Activated CD8-positive, alpha-beta memory T cell treated with anti-CD3 and anti-CD28 coated beads, Interleukin-2, amount 10 ng/mL, durations not matched to agents 7 days and 5 days (primary cell): Measurements from ENCODE around the gene ABRAXAS1. TPM values are rescaled to one million over a fixed set of nuclear protein-coding genes. Genes with fewer than 3 reads are reported as not detected.
A peak's percentile ranks its signal among the peaks of the same experiment; 100 is the strongest.

Source experiments
- ATAC-seq: fragments of 150-1000 bp; cut with Tn5 transposase; one replicate; pipeline ENCODE4 v1.10.0; 2021; ENCODE audit warnings: moderate library complexity
- CTCF ChIA-PET: fragments of 350-600 bp; sonication (Branson Sonifier 250); formaldehyde crosslinking; loops from one replicate; lab custom pipeline; 2021; ENCODE audit warnings: antibody characterized with exemption; lab: Charles Lee
- DNase-seq: peaks from one replicate; pipeline ENCODE4 v3.0.0-alpha.2; 2020
- H3K27ac Mint-ChIP-seq: one replicate; pipeline ENCODE4 v1.8.0; 2021; ENCODE audit warnings: mild to moderate bottlenecking, mixed read lengths
- H3K27me3 Mint-ChIP-seq: one replicate; pipeline ENCODE4 v1.8.0; 2021; ENCODE audit warnings: mixed read lengths
- H3K36me3 Mint-ChIP-seq: one replicate; pipeline ENCODE4 v1.8.0; 2021; ENCODE audit warnings: mild to moderate bottlenecking, mixed read lengths
- H3K4me1 Mint-ChIP-seq: one replicate; pipeline ENCODE4 v1.8.0; 2021; ENCODE audit warnings: mixed read lengths
- H3K4me3 Mint-ChIP-seq: one replicate; pipeline ENCODE4 v1.8.0; 2021; ENCODE audit warnings: mild to moderate bottlenecking, moderate library complexity, mixed read lengths
- H3K9me3 Mint-ChIP-seq: one replicate; pipeline ENCODE4 v1.8.0; 2022; ENCODE audit warnings: low read depth, mixed read lengths
- total RNA-seq, 2 experiments: library from RNA; stranded (reverse); gene quantifications; one replicate each; pipeline ENCODE4 v1.2.3, GENCODE V29; 2021

The ABRAXAS1 gene
- total RNA-seq, 2 experiments from 2014 or later, result 11.3 to 11.5 TPM

GRCh38 chr4:83490876-83491450, 6.1 kb upstream of the ABRAXAS1 start:
- Mint-ChIP-seq H3K36me3 (no peaks in the 10 kb centered on the region), H3K4me3 (no peak overlapping the region), H3K27me3 (no peaks in the 10 kb centered on the region), H3K9me3 (no peaks in the 10 kb centered on the region), H3K4me1 (peaks cover 4% of the 10 kb centered on the region), H3K27ac (no peak overlapping the region)
- peak; percentile 58 for ATAC-seq
- DNase-seq, result no peak
- CTCF ChIA-PET, result interaction anchor here (0.6 to 2.3 kb wide), 8 partner anchors 8 to 153 kb away, joined by 3 to 7 read pairs (median 4); no protein-coding TSS in a partner anchor

- CTCF ChIA-PET, result interaction anchor here (0.7 to 1.7 kb wide), 5 partner anchors 9 to 150 kb away, joined by 3 to 7 read pairs (median 4); no protein-coding TSS in a partner anchor
- Mint-ChIP-seq H3K4me3 (no peak overlapping the region), H3K27me3 (no peaks in the 10 kb centered on the region), H3K27ac (no peak overlapping the region), H3K4me1 (peaks cover 9% of the 10 kb centered on the region), H3K36me3 (no peaks in the 10 kb centered on the region), H3K9me3 (no peaks in the 10 kb centered on the region)
- DNase-seq (no peak), ATAC-seq (no peak)
Observed at GRCh38 chr4:83489711-83490326, 4.9 kb upstream of the ABRAXAS1 start.

- H3K27ac Mint-ChIP-seq, result no peak overlapping the region
- CTCF ChIA-PET, result interaction anchor here (2.9 kb wide), 1 partner anchor 23 kb away, joined by 11 read pairs; no protein-coding TSS in a partner anchor
- no peak overlapping the region for H3K4me3 Mint-ChIP-seq
- H3K9me3 Mint-ChIP-seq, result no peaks in the 10 kb centered on the region
- DNase-seq (no peak), ATAC-seq (no peak)
- peaks cover 3% of the 10 kb centered on the region for H3K36me3 Mint-ChIP-seq
- peaks cover 17% of the 10 kb centered on the region for H3K4me1 Mint-ChIP-seq
- H3K27me3 Mint-ChIP-seq, result no peaks in the 10 kb centered on the region
Observed at GRCh38 chr4:83486457-83487129, 1.7 kb upstream of the ABRAXAS1 start.

GRCh38 chr4:83473966-83474365, 10.9 kb downstream of the ABRAXAS1 start:
- ATAC-seq, result no peak
- H3K4me1 Mint-ChIP-seq, result peaks cover 7% of the 10 kb centered on the region
- H3K4me3 Mint-ChIP-seq, result no peak overlapping the region
- H3K27ac Mint-ChIP-seq, result no peak overlapping the region
- peaks cover 21% of the 10 kb centered on the region for H3K36me3 Mint-ChIP-seq
- DNase-seq, result no peak
- no peaks in the 10 kb centered on the region for H3K27me3 Mint-ChIP-seq
- no peaks in the 10 kb centered on the region for H3K9me3 Mint-ChIP-seq
- CTCF ChIA-PET, result no interaction called here

GRCh38 chr4:83473423-83473822, 11.5 kb downstream of the ABRAXAS1 start:
- Mint-ChIP-seq H3K4me3 (no peak overlapping the region), H3K27me3 (no peaks in the 10 kb centered on the region), H3K27ac (no peak overlapping the region), H3K4me1 (peaks cover 7% of the 10 kb centered on the region), H3K36me3 (peaks cover 22% of the 10 kb centered on the region), H3K9me3 (no peaks in the 10 kb centered on the region)
- ATAC-seq, result no peak
- no peak for DNase-seq
- CTCF ChIA-PET, result no interaction called here

GRCh38 chr4:83456184-83456501, 28.8 kb downstream of the ABRAXAS1 start:
- CTCF ChIA-PET, result no interaction called here
- Mint-ChIP-seq H3K36me3 (peaks cover 54% of the 10 kb centered on the region), H3K4me3 (peak overlapping the region; percentile 98), H3K4me1 (peaks cover 43% of the 10 kb centered on the region), H3K9me3 (no peaks in the 10 kb centered on the region), H3K27me3 (no peaks in the 10 kb centered on the region), H3K27ac (peak overlapping the region; percentile 100)
- DNase-seq (no peak), ATAC-seq (no peak)

GRCh38 chr4:83455281-83456183, 29.4 kb downstream of the ABRAXAS1 start, which contains the start of the genes HELQ and MRPS18C:
Gene HELQ (minus strand): TSS chr4:83455823. CDS start chr4:83455693, 130 bp downstream.
Gene MRPS18C (plus strand): TSS chr4:83456058. CDS start chr4:83456078, 20 bp downstream.
- Mint-ChIP-seq H3K4me1 (peaks cover 43% of the 10 kb centered on the region), H3K27ac (peak within 1 kb of the TSS; percentile 100), H3K27me3 (no peaks in the 10 kb centered on the region), H3K9me3 (no peaks in the 10 kb centered on the region), H3K36me3 (peaks cover 54% of the 10 kb centered on the region), H3K4me3 (peak within 1 kb of the TSS; percentile 98)
- CTCF ChIA-PET, result interaction anchor here (0.9 to 2.6 kb wide), 4 partner anchors 10 to 184 kb away, joined by 3 to 16 read pairs (median 4); partner anchors contain the start of gene COQ2
- peak; percentile 93 for ATAC-seq
- DNase-seq, result peak; percentile 99

- no peaks in the 10 kb centered on the region for H3K27me3 Mint-ChIP-seq
- peak overlapping the region; percentile 98 for H3K4me3 Mint-ChIP-seq
- no peak for DNase-seq
- H3K9me3 Mint-ChIP-seq, result no peaks in the 10 kb centered on the region
- H3K36me3 Mint-ChIP-seq, result peaks cover 48% of the 10 kb centered on the region
- H3K27ac Mint-ChIP-seq, result peak overlapping the region; percentile 100
- ATAC-seq, result no peak
- CTCF ChIA-PET, result interaction anchor here (0.9 to 2.6 kb wide), 4 partner anchors 9 to 371 kb away, joined by 3 to 16 read pairs (median 4); partner anchors contain the start of gene COQ2
- H3K4me1 Mint-ChIP-seq, result peaks cover 43% of the 10 kb centered on the region
Observed at GRCh38 chr4:83454686-83455085, 30.2 kb downstream of the ABRAXAS1 start.

- peaks cover 42% of the 10 kb centered on the region for H3K36me3 Mint-ChIP-seq
- no peaks in the 10 kb centered on the region for H3K27me3 Mint-ChIP-seq
- ATAC-seq, result no peak
- no peak overlapping the region for H3K27ac Mint-ChIP-seq
- no peaks in the 10 kb centered on the region for H3K9me3 Mint-ChIP-seq
- H3K4me1 Mint-ChIP-seq, result peaks cover 12% of the 10 kb centered on the region
- no peak for DNase-seq
- CTCF ChIA-PET, result no interaction called here
- no peak overlapping the region for H3K4me3 Mint-ChIP-seq
Observed at GRCh38 chr4:83449009-83449408, 35.9 kb downstream of the ABRAXAS1 start.

GRCh38 chr4:83440899-83441298, 44.0 kb downstream of the ABRAXAS1 start:
- H3K9me3 Mint-ChIP-seq, result no peaks in the 10 kb centered on the region
- H3K27me3 Mint-ChIP-seq, result no peaks in the 10 kb centered on the region
- H3K4me1 Mint-ChIP-seq, result no peaks in the 10 kb centered on the region
- CTCF ChIA-PET, result no interaction called here
- peaks cover 40% of the 10 kb centered on the region for H3K36me3 Mint-ChIP-seq
- ATAC-seq (no peak), DNase-seq (no peak)
- H3K4me3 Mint-ChIP-seq, result no peak overlapping the region
- no peak overlapping the region for H3K27ac Mint-ChIP-seq

GRCh38 chr4:83440148-83440814, 44.6 kb downstream of the ABRAXAS1 start:
- no peak overlapping the region for H3K4me3 Mint-ChIP-seq
- no peak for DNase-seq
- no peak overlapping the region for H3K27ac Mint-ChIP-seq
- no peak for ATAC-seq
- no peaks in the 10 kb centered on the region for H3K4me1 Mint-ChIP-seq
- no peaks in the 10 kb centered on the region for H3K9me3 Mint-ChIP-seq
- H3K27me3 Mint-ChIP-seq, result no peaks in the 10 kb centered on the region
- CTCF ChIA-PET, result no interaction called here
- H3K36me3 Mint-ChIP-seq, result peaks cover 37% of the 10 kb centered on the region

- Mint-ChIP-seq H3K36me3 (peaks cover 32% of the 10 kb centered on the region), H3K27ac (no peak overlapping the region), H3K27me3 (no peaks in the 10 kb centered on the region), H3K9me3 (no peaks in the 10 kb centered on the region), H3K4me1 (no peaks in the 10 kb centered on the region), H3K4me3 (no peak overlapping the region)
- CTCF ChIA-PET, result no interaction called here
- DNase-seq, result no peak
- no peak for ATAC-seq
Observed at GRCh38 chr4:83438719-83439118, 46.2 kb downstream of the ABRAXAS1 start.
